ENCODE data around the gene FAM180A.
A peak's percentile ranks its signal among the peaks of the same experiment; 100 is the strongest.
"Not testable (repeated sequence)": the region's sequence is repeated elsewhere in the genome, so short reads cannot be mapped to it uniquely, and the experiment has no call there.

FAM180A gene

DNA sequence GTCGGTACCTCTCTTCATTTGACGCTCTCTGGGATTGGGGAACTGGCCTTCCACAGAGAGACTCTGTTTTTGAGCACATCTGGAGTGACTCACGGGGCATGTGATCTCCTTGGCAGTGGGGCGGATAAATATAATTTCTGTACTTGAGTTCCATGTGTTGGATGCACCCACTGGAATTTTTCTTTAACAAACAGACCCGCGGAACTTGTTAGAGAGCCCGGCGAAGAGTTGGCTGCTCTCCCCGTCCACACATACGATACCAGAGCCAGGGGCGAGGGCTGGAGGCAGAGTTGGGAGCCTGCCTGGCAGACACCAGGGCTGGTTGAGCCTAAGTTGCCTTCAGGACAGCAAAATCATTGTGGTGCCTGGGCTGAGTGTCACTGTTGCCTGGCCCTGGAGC, at the start of gene FAM180A:
Gene FAM180A (minus strand): TSS at position 44 of the 400 bp plus-strand sequence. CDS start 233 bp downstream, outside the sequence.
- DNase-seq: no peak

DNA sequence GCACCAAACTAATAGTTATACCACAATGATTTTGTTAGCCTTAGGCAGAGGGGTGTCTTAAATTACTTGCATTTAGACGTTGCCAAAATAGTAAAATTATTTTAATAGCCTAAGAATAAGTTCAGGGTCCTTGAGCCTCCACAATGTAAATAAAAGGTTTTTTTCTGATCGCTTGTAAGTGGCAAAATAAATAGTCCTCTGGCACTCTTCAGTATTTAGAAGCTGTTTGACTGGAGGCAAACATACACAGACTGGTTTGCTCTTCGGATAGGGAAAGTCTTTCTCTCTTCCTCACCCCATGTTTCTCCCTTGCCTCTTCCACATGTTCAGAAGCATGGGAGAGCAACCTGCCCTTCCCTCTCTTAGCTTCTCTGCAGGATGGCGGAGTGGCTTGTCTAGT, 49.5 kb upstream of the FAM180A start:
- DNase-seq: no peak

DNA sequence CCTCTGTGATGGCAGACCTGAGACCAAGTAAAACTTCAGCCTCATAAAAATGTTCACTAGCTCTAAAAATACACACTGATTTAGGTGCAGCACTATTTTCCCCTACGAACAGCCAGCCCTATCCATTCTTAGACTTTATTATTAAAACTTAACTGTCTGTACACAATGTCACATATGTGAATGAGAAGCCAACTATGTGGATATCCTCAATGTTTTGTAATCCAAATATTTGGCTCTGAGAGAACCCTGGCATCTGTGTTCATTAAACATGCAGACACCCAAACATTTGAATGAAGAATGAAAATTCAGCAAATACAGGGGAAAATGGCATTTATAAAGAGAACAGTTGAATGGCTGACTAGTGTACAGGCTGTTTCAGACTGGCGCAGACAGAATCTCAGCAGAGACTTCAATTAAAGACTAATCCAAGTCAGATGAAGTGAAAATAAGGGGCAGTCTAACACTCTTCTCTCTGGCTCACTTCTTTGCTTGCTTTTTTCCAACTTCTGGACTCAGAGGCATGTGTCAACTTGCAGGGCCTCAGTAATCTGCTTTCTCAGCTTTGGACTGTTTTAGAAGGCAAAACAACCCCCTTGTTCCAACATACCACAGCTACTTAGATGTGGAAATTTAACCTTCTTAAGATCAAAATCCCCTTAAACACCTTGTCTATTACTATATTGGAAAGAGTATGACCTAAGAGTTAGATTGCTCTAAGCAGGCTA, 47.4 kb upstream of the FAM180A start:
- DNase-seq: no peak

DNA sequence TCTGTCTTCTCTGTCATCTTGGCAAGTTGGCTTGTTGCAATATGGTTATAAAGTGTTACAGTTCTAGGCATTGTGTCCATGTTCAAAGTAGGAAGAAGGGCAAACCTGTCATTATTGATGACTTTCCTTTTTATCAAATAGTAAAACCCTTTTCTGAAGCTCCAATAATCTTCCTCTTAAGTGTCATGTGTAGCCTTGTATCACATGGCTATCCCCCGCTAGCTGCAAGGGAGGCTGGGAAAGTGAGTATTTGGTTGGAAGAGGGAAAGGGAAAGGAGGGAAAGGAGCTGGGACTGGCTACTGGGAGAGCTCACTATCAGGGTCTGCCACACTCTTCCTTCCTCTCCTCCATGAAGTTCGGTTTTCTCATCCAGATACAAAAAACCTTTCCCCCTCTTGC, 45.2 kb upstream of the FAM180A start:
- DNase-seq: no peak

DNA sequence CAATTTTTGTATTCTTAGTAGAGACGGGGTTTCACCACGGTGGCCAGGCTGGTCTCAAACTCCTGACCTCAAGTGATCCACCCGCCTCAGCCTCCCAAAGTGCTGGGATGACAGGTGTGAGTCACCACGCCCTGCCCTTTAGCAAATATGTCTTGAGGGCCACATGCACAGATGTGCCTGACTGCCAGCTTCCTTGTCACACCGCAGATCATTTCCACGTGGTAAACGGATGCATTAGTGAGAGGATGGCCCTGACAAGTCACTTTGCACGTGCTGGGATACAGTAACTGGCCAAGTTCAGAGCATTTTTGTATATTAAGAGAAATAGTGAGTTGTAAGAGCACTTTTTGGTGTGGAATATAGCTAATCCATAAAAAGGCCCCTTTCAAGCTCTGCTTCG, 44.3 kb upstream of the FAM180A start:
- DNase-seq: no peak

DNA sequence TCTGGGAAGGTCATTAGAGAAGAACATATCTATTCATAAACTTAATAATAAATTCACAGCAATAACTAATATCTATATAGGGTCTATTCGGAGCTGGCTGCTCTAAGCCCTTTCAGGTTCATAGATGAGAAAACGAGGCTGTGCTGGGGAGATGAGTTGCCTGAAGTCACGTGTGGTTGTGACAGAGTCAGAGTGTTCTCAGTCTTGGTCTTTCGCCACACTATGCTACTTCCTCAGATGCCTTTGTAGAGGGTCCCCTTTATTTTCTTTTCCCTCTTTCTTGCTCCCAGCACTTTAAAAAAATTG, 43.7 kb upstream of the FAM180A start:
- no peak for DNase-seq

DNA sequence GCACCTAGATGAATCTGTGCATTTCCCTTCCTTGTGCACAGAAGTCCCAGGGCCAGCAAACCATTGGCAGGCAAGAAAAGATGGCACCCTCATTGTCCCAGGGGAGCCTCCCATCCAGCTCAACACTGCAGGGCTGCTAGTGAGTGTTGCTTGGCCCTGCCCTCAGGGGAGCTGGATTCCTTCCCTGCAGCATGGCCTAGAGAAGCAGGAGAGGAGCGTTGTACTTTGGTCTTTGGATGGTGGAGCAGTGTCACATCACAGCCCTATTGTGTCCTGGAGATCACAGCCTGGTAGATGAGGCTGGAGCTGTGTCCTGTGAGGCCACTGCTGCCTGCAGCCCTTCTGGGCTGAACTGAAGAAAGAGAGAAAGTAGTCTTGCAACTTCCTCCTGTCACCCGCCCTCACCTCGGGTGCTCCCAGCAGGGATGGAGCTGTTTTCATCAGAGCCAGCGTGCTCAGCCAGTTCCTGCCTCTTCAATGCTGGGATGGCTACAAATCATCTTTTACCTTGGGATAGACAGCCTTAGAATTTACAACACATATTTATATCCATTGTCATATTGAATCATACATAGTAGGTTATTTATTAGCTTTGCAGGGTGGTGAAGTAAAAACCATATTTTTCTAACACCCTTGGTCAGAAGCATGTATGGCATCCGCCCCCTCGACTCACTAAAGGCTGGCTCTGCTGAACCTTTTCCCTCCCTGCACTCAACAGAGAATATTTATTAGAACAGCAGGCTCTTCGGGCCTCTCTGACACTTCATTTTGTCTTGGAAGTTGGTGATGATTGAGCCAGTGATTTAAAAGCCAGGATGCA, 43.1 kb upstream of the FAM180A start:
- no peak for DNase-seq

DNA sequence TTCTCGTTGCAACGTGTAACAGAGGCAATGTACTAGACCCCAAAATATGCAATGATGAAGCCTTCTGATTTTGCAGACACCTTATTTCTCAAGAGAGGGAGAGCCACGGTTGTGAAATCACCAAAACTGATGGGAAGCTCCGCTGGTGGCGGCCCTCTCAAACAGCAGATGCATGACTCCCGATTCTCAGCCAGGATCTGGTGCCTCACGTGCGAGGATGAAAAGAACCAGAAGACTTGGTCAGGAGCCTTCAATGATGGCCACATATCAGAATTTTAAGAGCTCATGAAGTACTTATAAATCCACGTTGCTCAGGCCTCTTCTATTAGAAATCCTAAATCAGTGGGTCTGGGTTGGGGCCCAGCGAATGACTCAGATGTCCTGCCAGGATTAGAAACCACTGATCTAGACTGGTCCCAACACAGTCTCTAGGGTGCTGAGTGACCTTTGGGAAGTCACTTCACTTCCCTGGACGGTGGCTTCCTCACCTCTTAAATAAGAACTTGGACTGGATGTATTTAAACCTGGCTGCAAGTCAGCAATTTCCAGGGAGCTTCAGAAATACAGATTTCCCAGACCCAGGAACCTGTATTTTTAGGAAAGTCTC, 41.9 kb upstream of the FAM180A start:
- no peak for DNase-seq

DNA sequence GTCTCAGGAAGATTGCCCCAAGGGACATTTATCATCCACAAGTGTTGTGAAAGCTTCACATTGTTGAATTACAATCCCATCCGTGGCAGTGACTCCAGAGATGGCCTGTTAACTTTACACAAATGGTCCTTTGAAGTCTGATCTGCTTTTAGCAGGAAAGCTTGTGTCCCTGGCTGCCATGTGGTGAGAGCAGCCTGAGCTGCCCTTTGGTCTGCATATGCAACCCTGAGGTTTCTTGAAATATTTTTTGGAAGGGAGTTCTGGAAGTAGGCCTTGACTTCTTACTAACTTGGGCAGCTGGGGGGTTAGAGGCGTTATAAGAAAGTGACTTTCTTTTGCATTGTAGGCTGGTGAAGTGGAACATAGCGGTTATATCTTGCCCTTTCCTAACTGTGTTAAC, 41.3 kb upstream of the FAM180A start:
- no peak for DNase-seq

DNA sequence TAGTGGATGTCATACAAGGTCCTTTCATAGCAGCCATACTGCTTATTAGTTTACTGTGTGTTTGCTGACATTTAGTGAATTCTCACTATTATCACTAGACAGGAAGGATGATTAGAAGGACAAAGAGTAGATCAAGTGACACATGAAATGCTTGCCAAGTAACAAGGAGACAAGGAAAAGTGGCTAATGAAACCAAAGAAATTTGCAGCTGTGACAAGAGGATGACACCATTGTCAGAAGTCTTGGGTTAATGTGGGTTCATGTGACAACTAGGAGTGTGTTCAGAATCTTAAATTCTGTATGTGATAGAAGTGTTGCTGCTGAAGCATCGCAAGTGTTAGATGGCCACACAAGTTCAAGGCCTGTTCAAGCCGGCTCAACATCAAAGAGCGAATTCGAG, 40.8 kb upstream of the FAM180A start:
- DNase-seq: no peak

DNA sequence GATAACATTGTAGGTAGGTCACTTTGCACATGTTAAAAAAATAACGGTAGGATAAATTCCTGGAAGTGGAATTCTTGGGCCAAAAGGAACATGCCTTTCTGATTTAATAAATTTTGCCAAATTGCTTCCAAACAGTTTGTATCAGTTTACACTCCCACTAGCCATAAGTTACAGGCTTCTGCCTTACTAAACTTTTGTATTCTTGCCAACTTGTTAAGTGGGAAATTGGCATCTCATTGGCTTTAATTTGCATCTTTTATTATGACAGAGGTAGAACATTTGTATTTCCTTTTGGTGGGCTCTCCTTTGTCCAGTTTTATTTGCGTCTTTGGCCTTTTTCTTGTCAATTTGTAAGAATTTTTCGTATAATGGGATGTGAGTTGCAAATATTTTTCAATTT, 38.3 kb upstream of the FAM180A start:
- DNase-seq: no peak

DNA sequence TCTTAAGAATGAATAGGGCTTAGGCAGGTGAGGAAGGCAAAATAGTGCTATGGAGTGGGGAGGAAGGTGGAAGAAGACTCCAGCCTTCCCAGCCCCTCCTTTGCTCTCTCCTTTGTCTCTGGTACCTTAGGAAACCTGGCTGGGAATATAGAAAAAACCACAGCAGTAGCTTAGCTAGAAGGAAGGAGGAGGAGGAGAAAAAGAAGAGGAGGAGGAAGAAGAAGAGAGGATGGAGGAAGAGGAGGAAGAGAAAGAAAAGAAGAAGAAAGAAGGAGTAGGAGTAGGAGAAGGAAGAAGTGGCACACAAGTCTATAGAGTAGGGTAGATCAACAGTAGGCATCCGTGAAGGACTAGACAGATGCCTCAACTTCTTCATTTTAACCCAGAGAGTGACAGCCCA, 36.5 kb upstream of the FAM180A start:
- no peak for DNase-seq

DNA sequence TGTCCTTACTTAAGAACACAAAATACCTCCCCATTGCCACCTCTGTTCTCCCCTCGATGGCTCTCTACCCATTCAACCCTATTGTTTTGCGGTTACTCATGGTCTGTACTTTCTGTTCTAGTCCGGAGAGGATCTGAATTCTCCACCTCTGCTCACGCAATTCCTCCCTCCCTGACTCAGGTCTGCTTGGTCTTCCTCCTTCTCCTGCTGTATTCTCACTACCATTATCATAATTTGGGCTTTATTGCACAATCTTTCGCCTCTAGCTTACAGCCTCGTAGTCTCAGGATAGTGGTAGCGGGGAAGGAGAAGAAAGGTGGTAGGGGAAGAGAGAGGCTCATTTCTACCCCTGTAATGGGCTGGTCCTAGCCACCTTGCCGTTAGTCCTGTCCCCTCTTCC, 35.4 kb upstream of the FAM180A start:
- DNase-seq: no peak

DNA sequence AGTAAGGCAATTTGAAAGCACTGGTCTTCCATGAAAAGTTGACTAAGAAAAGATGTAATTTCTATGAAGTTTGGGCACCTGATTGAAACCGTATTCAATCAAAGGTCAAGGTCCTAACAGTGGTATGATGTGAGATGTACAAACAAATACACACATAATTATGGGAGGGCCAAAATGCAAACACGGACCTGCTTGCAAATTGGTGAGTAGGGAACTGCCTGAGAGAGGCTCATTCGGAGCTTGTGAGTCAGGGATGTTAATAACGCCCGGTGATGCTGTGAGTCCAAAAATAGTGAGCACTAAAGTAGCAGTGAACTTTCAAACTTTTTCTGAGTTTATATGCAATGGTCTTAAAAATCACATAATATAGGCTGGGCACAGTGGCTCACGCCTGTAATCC, 34.2 kb upstream of the FAM180A start:
- no peak for DNase-seq

DNA sequence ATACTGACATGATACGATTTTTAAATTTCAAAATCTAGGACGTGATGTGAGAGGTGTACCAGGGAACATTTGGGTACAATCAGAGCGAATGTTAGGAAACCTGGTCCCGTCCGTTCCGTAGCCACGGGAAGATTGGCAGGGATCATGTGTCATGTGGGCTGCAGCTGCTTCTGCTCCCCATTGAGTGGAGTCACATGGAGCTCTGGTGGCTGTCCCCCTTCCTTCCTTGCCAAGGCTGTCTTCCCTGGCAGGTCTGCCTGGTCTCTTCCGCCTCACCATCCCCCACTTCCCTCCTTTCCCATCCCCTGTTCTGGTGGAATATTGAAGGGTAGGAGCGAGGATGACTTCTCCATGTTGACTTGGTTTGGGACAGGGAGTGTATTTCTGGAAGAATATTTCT, 33.8 kb upstream of the FAM180A start:
- DNase-seq: no peak

DNA sequence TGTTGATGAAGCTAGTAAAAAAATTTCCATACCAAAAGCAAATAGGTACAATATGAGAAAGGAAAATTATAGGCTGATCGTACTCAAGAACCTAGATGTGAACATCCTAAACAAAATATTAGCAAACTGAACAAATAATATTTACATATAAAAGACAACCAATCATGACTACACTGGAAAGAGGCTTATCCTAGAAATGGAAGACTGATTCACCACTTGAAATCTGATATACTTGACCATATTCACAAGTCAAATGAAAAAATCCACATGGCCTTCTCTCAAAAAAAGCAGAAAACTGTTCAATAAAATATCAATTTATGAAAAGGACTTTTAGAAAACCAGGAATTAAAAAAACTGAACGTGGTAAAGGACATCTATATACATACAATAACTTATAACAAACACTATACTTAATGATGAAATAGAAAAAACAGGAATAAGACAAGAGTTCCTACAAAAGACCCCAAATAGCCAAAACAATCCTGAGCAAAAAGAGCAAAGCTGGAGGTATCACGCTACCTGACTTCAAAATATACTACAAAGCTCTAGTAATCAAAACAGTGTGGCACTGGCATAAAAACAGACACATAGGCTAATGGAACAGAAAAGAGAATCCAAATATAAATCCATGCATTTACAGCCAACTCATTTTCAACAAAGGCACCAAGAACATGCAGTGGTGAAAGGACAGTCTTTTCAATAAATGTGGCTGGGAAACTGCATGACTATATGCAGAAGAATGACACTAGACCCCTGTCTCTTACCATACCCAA, 29.2 kb upstream of the FAM180A start:
- no peak for DNase-seq

DNA sequence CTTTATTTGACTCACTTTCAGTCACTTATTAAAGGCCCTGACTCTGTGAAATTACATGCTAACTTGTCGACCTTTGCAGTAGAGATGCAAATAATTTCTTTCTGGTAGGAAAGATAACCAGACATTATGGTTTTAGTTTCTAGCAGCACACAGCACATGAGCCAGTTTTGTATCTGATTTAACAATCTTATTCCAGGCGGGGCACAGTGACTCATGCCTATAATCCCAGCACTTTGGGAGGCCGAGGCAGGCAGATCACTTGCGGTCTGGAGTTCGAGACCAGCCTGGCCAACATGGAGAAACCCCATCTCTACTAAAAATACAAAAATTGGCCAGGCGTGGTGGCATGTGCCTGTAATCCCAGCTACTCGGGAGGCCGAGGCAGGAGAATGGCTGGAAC, 27.3 kb upstream of the FAM180A start:
- DNase-seq: not testable (repeated sequence)

DNA sequence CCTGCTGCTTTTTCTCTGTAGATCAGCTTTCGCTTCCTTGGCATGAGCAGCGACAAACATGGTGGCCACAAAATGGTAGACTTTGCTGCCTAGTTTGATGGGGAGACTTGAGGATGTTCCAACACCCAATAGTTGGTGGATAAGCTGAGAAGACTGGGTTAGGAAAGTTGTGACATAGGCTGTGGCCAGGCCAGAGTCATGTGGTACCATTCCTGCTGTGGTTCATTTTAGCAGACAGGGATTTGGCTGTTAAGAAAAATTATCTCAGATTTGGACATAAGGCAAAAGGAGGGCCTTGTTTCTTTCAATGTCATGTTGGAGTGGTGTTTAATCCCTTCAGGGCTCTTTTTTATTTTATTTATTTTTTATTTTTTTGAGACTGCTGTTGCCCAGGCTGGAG, 26.6 kb upstream of the FAM180A start:
- no peak for DNase-seq

DNA sequence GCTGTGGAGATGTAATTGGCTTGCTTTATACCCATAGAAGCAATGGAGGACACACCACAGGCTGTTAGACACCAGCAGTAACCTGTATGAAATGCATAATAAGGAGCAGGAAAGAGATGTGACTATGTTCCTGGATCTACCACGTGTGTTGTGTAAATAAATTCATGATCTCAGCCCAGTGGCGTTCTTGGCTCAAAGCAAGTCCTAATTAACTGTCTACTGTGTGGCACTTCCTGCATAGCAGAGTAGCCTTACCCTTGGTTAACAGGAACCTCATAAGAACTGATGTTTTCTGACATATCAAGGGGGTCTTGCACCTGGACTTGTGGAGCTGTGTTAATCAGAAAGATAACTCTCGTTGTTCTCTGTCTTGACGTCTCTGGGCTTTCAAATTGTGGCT, 25.7 kb upstream of the FAM180A start:
- no peak for DNase-seq

DNA sequence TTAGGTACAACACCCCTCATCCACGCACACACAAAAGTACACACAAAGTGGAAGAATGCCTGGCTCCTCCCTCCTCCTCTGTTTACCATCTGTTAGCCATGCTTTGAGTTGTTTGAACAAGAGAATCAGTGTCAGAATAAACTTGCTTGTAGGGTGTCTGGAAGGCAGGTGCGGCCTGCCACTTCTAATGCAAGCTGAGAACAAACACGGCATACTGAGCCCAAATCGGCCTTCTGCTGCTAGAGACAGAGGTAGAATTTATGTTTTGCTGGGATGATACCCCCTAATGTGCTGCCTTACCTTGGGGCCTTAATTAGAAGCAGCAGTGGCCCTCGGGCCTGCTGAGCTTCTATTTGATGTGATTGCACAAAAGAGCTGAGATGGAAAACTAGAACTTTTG, 24.9 kb upstream of the FAM180A start:
- DNase-seq: peak in 1 of 2 experiments; percentile 21

DNA sequence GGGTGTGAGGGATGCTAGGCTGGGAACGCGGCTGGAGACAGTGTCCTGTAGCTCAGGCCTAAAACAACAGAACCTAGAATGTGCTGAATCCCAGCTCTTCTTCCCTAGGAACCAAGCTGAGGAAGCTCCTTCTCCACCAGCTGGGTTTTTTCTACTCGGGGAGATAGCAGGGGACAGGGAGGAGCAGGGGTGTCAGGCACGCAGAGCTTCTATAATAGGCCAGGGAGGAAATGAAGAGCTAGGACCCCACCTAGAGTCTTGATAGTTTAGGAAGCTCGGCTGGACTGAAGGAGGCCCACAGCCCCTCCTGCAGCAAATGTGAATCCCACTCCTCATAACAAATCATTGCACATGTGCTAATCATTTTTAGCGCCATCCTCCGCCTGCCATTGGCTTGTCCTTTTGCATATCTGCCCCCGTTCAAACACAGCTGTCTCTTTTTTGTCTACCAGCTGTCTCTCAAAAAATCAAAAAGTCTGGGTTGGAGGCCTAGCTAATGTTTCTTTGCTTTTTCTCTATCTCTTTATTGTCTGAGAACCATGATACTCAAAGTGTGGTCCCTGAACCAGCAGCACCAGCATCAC, 24.1 kb upstream of the FAM180A start:
- no peak for DNase-seq

DNA sequence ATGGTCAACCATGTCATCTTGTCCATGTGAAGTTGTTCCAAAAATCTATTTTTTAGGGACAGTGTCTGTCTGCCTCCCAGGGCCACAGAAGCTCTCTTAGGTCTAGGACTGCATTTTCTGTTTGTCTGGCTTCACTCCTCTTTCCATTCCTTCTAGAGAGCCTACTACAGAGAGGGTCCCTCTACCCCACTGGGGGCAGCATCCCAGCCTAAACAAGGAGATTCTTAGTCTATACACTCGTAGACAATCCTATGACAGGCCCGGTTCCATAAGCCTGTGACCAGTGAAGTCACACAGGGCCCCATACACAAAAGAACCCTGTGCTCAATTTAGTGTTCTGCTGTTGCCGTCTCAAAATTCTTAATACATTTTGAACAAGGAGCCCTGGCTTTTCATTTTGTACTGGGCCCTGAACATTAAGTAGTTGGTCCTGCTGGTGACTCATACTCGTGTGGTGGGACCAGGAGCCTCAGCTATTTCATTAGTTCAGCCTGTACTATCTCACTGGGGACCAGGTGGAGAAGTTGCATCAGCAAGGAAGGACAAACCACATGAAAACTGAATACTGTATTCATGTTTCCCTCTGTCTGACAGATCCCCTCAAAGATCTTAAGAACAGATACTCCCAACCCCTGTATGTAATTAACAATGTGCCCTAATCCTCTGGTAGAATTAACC, 23.5 kb upstream of the FAM180A start:
- DNase-seq: no peak

DNA sequence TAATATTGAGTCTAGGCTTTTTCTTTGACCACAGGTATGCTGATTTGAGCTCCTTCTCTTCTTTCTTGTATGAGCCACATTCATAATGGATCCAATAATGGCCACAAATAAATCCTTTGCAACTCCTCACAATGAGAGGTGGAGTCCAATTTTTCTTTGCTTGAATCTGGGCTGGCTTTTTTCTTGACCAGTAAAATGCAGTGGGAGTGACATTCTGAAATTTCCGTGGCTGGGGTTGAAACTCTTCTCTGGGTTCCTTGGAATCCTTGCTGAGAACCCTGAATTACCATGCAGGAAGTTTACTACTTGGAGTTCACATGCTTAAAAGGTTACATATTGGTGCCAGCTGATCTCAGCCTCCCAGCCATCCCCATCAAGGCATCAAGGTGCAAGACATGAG, 22.4 kb upstream of the FAM180A start:
- DNase-seq: no peak

Measured in NCI-H1930 (cell line).